K562 (cell line): Measurements from ENCODE around the gene DIRAS3. TPM values are rescaled to one million over a fixed set of nuclear protein-coding genes. Genes with fewer than 3 reads are reported as not detected.

Experiments
- ATAC-seq: fragments of 200-7000 bp; cut with Tn5 transposase; 3 replicates; pipeline ENCODE4 v1.9.1; 2020; ENCODE audit warnings: moderate library complexity
- BruUV-seq: library from RNA; stranded (reverse); fragments of 400-500 nt; replicated peaks from 2 replicates; lab custom pipeline; 2021; lab: Mats Ljungman, UMichigan
- CTCF ChIA-PET: fragments of 300-600 bp; formaldehyde crosslinking; extraction: SDS; loops from one replicate; lab custom pipeline; 2021; ENCODE audit warnings: low intra/inter-chr PET ratio; lab: Yijun Ruan, JAX
- POLR2A ChIA-PET: fragments of 300-600, 350-650 bp; sonication (Branson Sonifier 250); formaldehyde crosslinking; extraction: SDS; loops from one replicate; lab custom pipeline; 2021; ENCODE audit warnings: antibody characterized with exemption, inconsistent platforms; lab: Yijun Ruan, JAX
- DNase-seq, 4 experiments: peaks; one replicate each; pipeline versions ENCODE4 v3.0.0 to v3.0.0-alpha.2; 2011 to 2018; ENCODE audit warnings: low spot score in 3 of 4, mixed read lengths in 3 of 4; ENCODE audit errors: extremely low read depth in 1 of 4
- FAIRE-seq: peaks from 2 replicates; lab custom pipeline; 2011; peaks lifted over from hg19 to GRCh38; lab: Jason Lieb, UNC
- H2AFZ ChIP-seq: 2 replicates; pipeline ENCODE4 v1.6.0; 2011; ENCODE audit warnings: low read depth, low read length, control low read depth, inconsistent platforms
- H3K27ac ChIP-seq: fragments of 200-600 bp; 3 replicates; pipeline ENCODE4 v1.8.0; 2011; ENCODE audit warnings: low read depth, mild to moderate bottlenecking, control low read depth, inconsistent platforms, low read length, moderate library complexity, mixed read lengths; ENCODE audit errors: extremely low read depth
- H3K27me3 ChIP-seq, 2 experiments: fragments of 300-600 bp in 1 of 2; 2 replicates in 1 of 2; 3 replicates in 1 of 2; pipeline versions ENCODE4 v1.6.0 to v1.8.0; 2011; ENCODE audit warnings: inconsistent platforms in 2 of 2, low read length in 2 of 2, mild to moderate bottlenecking in 1 of 2, mixed read lengths in 1 of 2, moderate library complexity in 1 of 2; ENCODE audit not compliant: control insufficient read depth in 2 of 2, insufficient read depth in 2 of 2
- H3K36me3 ChIP-seq: fragments of 300-600 bp; 3 replicates; pipeline ENCODE4 v1.8.0; 2011; ENCODE audit warnings: mild to moderate bottlenecking, low read length, inconsistent platforms; ENCODE audit not compliant: control insufficient read depth, insufficient read depth
- H3K4me1 ChIP-seq, 2 experiments: fragments of 200-600 bp in 1 of 2; replicated peaks in 1 of 2; 2 replicates in 1 of 2; 3 replicates in 1 of 2; pipeline versions ENCODE4 v1.5.1 to v1.8.0; 2011; ENCODE audit warnings: inconsistent platforms in 2 of 2, low read length in 2 of 2, mild to moderate bottlenecking in 1 of 2, mixed read lengths in 1 of 2, moderate library complexity in 1 of 2; ENCODE audit not compliant: control insufficient read depth in 2 of 2, insufficient read depth in 2 of 2
- H3K4me2 ChIP-seq: 2 replicates; pipeline ENCODE4 v1.6.1; 2011; ENCODE audit warnings: low read length, control low read depth, inconsistent platforms, mixed read lengths; ENCODE audit not compliant: insufficient read depth
- H3K4me3 ChIP-seq: fragments of 200-600 bp; sonication (generic), shearing (Covaris generic); 2 replicates; pipeline ENCODE4 v1.5.1; 2016; ENCODE audit warnings: control low read depth, inconsistent platforms
- H3K79me2 ChIP-seq: fragments of 200-600 bp; 3 replicates; pipeline ENCODE4 v1.8.0; 2011; ENCODE audit warnings: low read length, inconsistent platforms; ENCODE audit not compliant: control insufficient read depth, insufficient read depth
- H3K9ac ChIP-seq, 2 experiments: 2 replicates each; pipeline versions ENCODE4 v1.6.0 to v1.6.1; 2011; ENCODE audit warnings: low read depth in 2 of 2, low read length in 2 of 2, control low read depth in 1 of 2, inconsistent platforms in 1 of 2, mild to moderate bottlenecking in 1 of 2, mixed read lengths in 1 of 2; ENCODE audit not compliant: insufficient read depth in 1 of 2
- H3K9me1 ChIP-seq: one replicate; pipeline ENCODE4 v1.6.0; 2011; ENCODE audit warnings: inconsistent platforms, mild to moderate bottlenecking, low read length, moderate library complexity; ENCODE audit not compliant: control insufficient read depth, insufficient read depth
- H3K9me3 ChIP-seq: replicated peaks from 2 replicates; pipeline ENCODE4 v1.5.1; 2011; ENCODE audit warnings: low read depth, low read length, inconsistent platforms; ENCODE audit not compliant: control insufficient read depth, insufficient read depth
- H4K20me1 ChIP-seq: replicated peaks from 2 replicates; pipeline ENCODE4 v1.6.1; 2011; ENCODE audit warnings: low read length, inconsistent platforms, mixed read lengths; ENCODE audit not compliant: control insufficient read depth, insufficient read depth
- DIDO1 ChIP-seq: fragments of 450-650 bp; IDR thresholded peaks from 2 replicates; pipeline ENCODE4 v1.6.1; 2016; ENCODE audit warnings: low read depth, missing biosample characterization, missing genetic modification characterization
- EP400 ChIP-seq: fragments of 450-650 bp; IDR thresholded peaks from 2 replicates; pipeline ENCODE4 v1.6.1; 2017; ENCODE audit warnings: antibody characterized with exemption, mild to moderate bottlenecking, moderate library complexity
- HMGN3 ChIP-seq: IDR thresholded peaks from 2 replicates; pipeline ENCODE4 v1.6.1; 2011; ENCODE audit warnings: borderline replicate concordance, low read depth, mild to moderate bottlenecking, mixed read lengths, low read length; ENCODE audit not compliant: insufficient read length; ENCODE audit errors: extremely low read depth
- MTF1 ChIP-seq: fragments of 250-450 bp; sonication (Bioruptor Pico); IDR thresholded peaks from 2 replicates; pipeline ENCODE4 v1.9.0; 2021; ENCODE audit warnings: moderate library complexity, mild to moderate bottlenecking, inconsistent platforms, borderline replicate concordance
- SNIP1 ChIP-seq: fragments of 450-650 bp; IDR thresholded peaks from 2 replicates; pipeline ENCODE4 v1.7.1; 2017; ENCODE audit warnings: low read depth, mild to moderate bottlenecking
- XRCC4 ChIP-seq: IDR thresholded peaks from one replicate; pipeline ENCODE4 v1.6.1; 2011; ENCODE audit not compliant: insufficient read depth, insufficient read length; ENCODE audit errors: extremely low read depth
- ZC3H4 ChIP-seq: sonication (generic); formaldehyde crosslinking; IDR thresholded peaks from 2 replicates; pipeline ENCODE4 v1.9.0; 2021; ENCODE audit warnings: missing genetic modification reagents, borderline replicate concordance
- ZNF778 ChIP-seq: fragments of 450-650 bp; formaldehyde crosslinking; IDR thresholded peaks from 2 replicates; pipeline ENCODE4 v1.4.0; 2020; ENCODE audit warnings: mild to moderate bottlenecking, moderate library complexity
- WGBS: fragments of 100-300 bp; shearing (Covaris generic); methylation state at CpG from one replicate; pipeline ENCODE4 v1.1.6; 2016; ENCODE audit warnings: low coverage, mixed read lengths; ENCODE audit not compliant: insufficient coverage; ENCODE audit errors: missing lambda C conversion rate; 5-methylcytosine and 5-hydroxymethylcytosine counted together
- in situ Hi-C: fragments of 300-500 bp; cut with MboI; formaldehyde crosslinking; loops from 4 replicates; pipeline ENCODE4 v1.15.0; 2018; ENCODE audit warnings: inconsistent platforms, mixed read lengths
- intact Hi-C: fragments of 100-400 bp; cut with micrococcal nuclease; formaldehyde crosslinking; loops from 2 replicates; pipeline ENCODE4 v1.14.2; 2022
- polyA plus RNA-seq, 8 experiments: library from polyadenylated mRNA; depleted of rRNA in 4 of 8; stranded (reverse) in 5 of 8; unstranded in 3 of 8; fragments of >200 nt; fragmentation: Nextera tagmentation in 2 of 8; fragmentation: Illumina TruSeq in 1 of 8; extraction: Ambion mirVana in 2 of 8; extraction: Trizol in 1 of 8; gene quantifications; 2 replicates each; pipeline versions ENCODE4 v1.2.1 to v1.2.3, GENCODE V29; 2011 to 2014; ENCODE audit warnings: inconsistent platforms in 1 of 8, missing spikeins in 1 of 8
- total RNA-seq, 7 experiments: library from RNA; depleted of rRNA in 6 of 7; stranded (reverse); fragments of >200 nt in 6 of 7; fragmentation: Illumina TruSeq in 2 of 7; extraction: Trizol in 2 of 7; gene quantifications; 2 replicates each; pipeline versions ENCODE4 v1.2.1 to v1.2.3, GENCODE V29; 2011 to 2021; ENCODE audit warnings: low replicate concordance in 1 of 7

The DIRAS3 gene
- total and polyA plus RNA-seq, 9 of the 15 experiments (the other 6 are each of a cell fraction or from before 2014, with no cell fraction given): 7.9 to 96.1 (median 41.7) TPM

DNA sequence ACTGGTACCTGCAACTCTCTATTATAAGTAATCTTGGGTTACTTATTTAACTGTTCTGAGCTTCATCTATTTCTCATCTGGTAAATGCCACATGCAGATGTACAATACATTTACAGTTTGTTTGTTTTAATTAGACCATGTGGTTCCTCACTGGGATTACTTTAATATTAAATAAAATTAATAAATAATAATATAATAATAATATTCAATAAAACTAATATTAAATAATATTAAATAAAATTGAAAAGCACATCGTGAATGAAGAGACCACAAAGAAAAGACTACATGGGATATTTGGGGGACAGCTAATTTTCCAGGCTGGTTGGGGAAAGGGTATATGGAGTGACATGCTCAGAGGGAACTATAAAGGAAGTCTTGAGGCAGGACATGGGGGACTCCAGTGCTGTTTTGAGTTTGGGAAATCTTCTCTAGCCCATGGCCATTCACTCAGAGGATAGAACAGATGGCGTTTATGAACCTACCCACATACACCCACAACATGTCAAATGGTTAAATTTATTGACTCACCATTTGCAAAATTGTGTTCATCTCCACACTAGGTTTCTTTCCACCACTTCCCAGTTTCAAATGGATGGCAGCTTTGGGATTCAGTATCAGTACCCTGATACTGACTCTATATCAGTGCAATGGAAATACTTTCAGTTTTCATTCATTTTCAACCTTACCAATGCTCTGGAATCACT is 25.6 kb downstream of the DIRAS3 start:
- TF ChIP-seq MTF1 (CRISPR knock-in tag) (no peak), DIDO1 (no peak), ZC3H4 (no peak), HMGN3 (no peak), SNIP1 (no peak), ZNF778 (CRISPR knock-in tag) (no peak), EP400 (no peak), XRCC4 (no peak)
- Histone ChIP-seq H3K4me3 (no peak overlapping the region), H3K9ac (no peak overlapping the region), H4K20me1 (no peaks in the 10 kb centered on the region), H3K9me1 (no peaks in the 10 kb centered on the region), H3K36me3 (no peaks in the 10 kb centered on the region), H3K27me3 (no peaks in the 10 kb centered on the region), H3K4me2 (no peak overlapping the region), H3K79me2 (no peaks in the 10 kb centered on the region), H2AFZ (no peak overlapping the region), H3K4me1 (no peaks in the 10 kb centered on the region; a peak in 1 of 5 replicates), H3K9me3 (no peaks in the 10 kb centered on the region), H3K27ac (no peak overlapping the region)
- in situ Hi-C loops: no loop called here
- intact Hi-C loops: no loop called here
- POLR2A ChIA-PET: no interaction called here
- no peak for DNase-seq
- FAIRE-seq: no peak
- BruUV-seq: no TSS peak
- CTCF ChIA-PET: no interaction called here
- 3% methylated on average over 2 of the region's 2 CpGs for WGBS
- no peak for ATAC-seq
